GM12878 (cell line): Measurements from ENCODE around the gene LRP5. TPM values are rescaled to one million over a fixed set of nuclear protein-coding genes. Genes with fewer than 3 reads are reported as not detected.
A peak's percentile ranks its signal among the peaks of the same experiment; 100 is the strongest.

Experiments used
- ATAC-seq: fragments of 200-7000 bp; cut with Tn5 transposase; 3 replicates; pipeline ENCODE4 v1.9.1; 2020; ENCODE audit warnings: mild to moderate bottlenecking, moderate library complexity
- BruUV-seq: library from RNA; stranded (reverse); fragments of 400-500 nt; replicated peaks from 2 replicates; lab custom pipeline; 2021; lab: Mats Ljungman, UMichigan
- CTCF ChIA-PET: fragments of 300-600 bp; sonication (Branson Sonifier 250); formaldehyde crosslinking; extraction: SDS; loops from one replicate; lab custom pipeline; 2021; ENCODE audit warnings: inconsistent platforms; lab: Yijun Ruan, JAX
- POLR2A ChIA-PET: fragments of 350-600 bp; formaldehyde crosslinking; extraction: SDS; loops from one replicate; lab custom pipeline; 2021; ENCODE audit warnings: inconsistent platforms; lab: Charles Lee
- RAD21 ChIA-PET: fragments of 300-600 bp; sonication (Branson Sonifier 250); formaldehyde crosslinking; loops from one replicate; lab custom pipeline; 2023; ENCODE audit warnings: antibody characterized with exemption; ENCODE audit not compliant: unreplicated experiment; lab: Charles Lee
- SMC1A ChIA-PET: fragments of 300-600 bp; sonication (Branson Sonifier 250); formaldehyde crosslinking; loops from one replicate; lab custom pipeline; 2023; ENCODE audit not compliant: unreplicated experiment, uncharacterized antibody; lab: Charles Lee
- DNase-seq: peaks from one replicate; pipeline ENCODE4 v3.0.0-alpha.2; 2011; ENCODE audit warnings: low read depth, low spot score
- FAIRE-seq: peaks from 3 replicates; lab custom pipeline; 2011; peaks lifted over from hg19 to GRCh38; lab: Jason Lieb, UNC
- H2AFZ ChIP-seq: 2 replicates; pipeline ENCODE4 v1.6.0; 2011; ENCODE audit warnings: low read depth, low read length, control low read depth; ENCODE audit not compliant: control insufficient read depth
- H3K27ac ChIP-seq: 2 replicates; pipeline ENCODE4 v1.5.1; 2011; ENCODE audit warnings: control low read depth; ENCODE audit not compliant: control insufficient read depth, insufficient read depth
- H3K27me3 ChIP-seq, 2 experiments: replicated peaks in 1 of 2; 2 replicates each; pipeline versions ENCODE4 v1.6.0 to v1.6.1; 2011; ENCODE audit warnings: low read length in 1 of 2; ENCODE audit not compliant: control insufficient read depth in 2 of 2, insufficient read depth in 2 of 2
- H3K36me3 ChIP-seq, 2 experiments: 2 replicates each; pipeline ENCODE4 v1.5.1; 2011; ENCODE audit warnings: low read length in 1 of 2; ENCODE audit not compliant: control insufficient read depth in 2 of 2, insufficient read depth in 2 of 2
- H3K4me1 ChIP-seq: 2 replicates; pipeline ENCODE4 v1.6.1; 2011; ENCODE audit warnings: mild to moderate bottlenecking, low read length, moderate library complexity, mixed read lengths; ENCODE audit not compliant: control insufficient read depth, insufficient read depth
- H3K4me2 ChIP-seq: 2 replicates; pipeline ENCODE4 v1.6.0; 2011; ENCODE audit warnings: control low read depth; ENCODE audit not compliant: control insufficient read depth, insufficient read depth
- H3K4me3 ChIP-seq: fragments of 200-600 bp; sonication (generic); 2 replicates; pipeline ENCODE4 v1.5.1; 2016
- H3K79me2 ChIP-seq: 2 replicates; pipeline ENCODE4 v1.6.0; 2011; ENCODE audit warnings: low read length; ENCODE audit not compliant: control insufficient read depth, insufficient read depth
- H3K9ac ChIP-seq: 2 replicates; pipeline ENCODE4 v1.8.0; 2011; ENCODE audit warnings: low read length, control low read depth, mixed read lengths; ENCODE audit not compliant: control insufficient read depth, insufficient read depth
- H3K9me3 ChIP-seq: replicated peaks from 3 replicates; pipeline ENCODE4 v1.5.1; 2011; ENCODE audit warnings: mild to moderate bottlenecking, low read length; ENCODE audit not compliant: control insufficient read depth, insufficient read depth
- H4K20me1 ChIP-seq: 2 replicates; pipeline ENCODE4 v1.6.0; 2011; ENCODE audit not compliant: control insufficient read depth, insufficient read depth
- ATF3 ChIP-seq: IDR thresholded peaks from 2 replicates; pipeline ENCODE4 v1.6.1; 2011; ENCODE audit warnings: low read depth, mild to moderate bottlenecking, low read length, moderate library complexity, borderline replicate concordance; ENCODE audit errors: extremely low read depth
- ETV6 ChIP-seq, 2 experiments: fragments of 450-650 bp in 1 of 2; IDR thresholded peaks in 1 of 2; conservative IDR thresholded peaks in 1 of 2; 2 replicates each; pipeline ENCODE4 v1.6.1; 2014; ENCODE audit warnings: antibody characterized with exemption in 1 of 2, borderline replicate concordance in 1 of 2, low read depth in 1 of 2, mild to moderate bottlenecking in 1 of 2, moderate library complexity in 1 of 2
- EZH2 ChIP-seq: IDR thresholded peaks from 2 replicates; pipeline ENCODE4 v1.6.1; 2012; ENCODE audit warnings: low read depth, mild to moderate bottlenecking, control low read depth, inconsistent platforms, low read length, borderline replicate concordance; ENCODE audit not compliant: control insufficient read depth
- HCFC1 ChIP-seq: fragments of 150-350 bp; IDR thresholded peaks from 2 replicates; pipeline ENCODE4 v1.6.1; 2014; ENCODE audit warnings: low read length
- IRF5 ChIP-seq: fragments of 450-650 bp; IDR thresholded peaks from 2 replicates; pipeline ENCODE4 v1.6.1; 2017; ENCODE audit warnings: borderline replicate concordance
- MAX ChIP-seq: IDR thresholded peaks from 2 replicates; pipeline ENCODE4 v1.6.1; 2012; ENCODE audit warnings: low read depth, low read length, improper control_type of control experiment
- NFYB ChIP-seq: IDR thresholded peaks from 2 replicates; pipeline ENCODE4 v1.6.1; 2011; ENCODE audit warnings: low read depth, mild to moderate bottlenecking, low read length, improper control_type of control experiment, moderate library complexity; ENCODE audit not compliant: insufficient read depth
- POLR2A ChIP-seq: IDR thresholded peaks from 2 replicates; pipeline ENCODE4 v1.6.1; 2011; ENCODE audit warnings: low read depth, mild to moderate bottlenecking, low read length
- POLR2AphosphoS5 ChIP-seq: IDR thresholded peaks from 2 replicates; pipeline ENCODE4 v1.6.1; 2011; ENCODE audit warnings: mild to moderate bottlenecking, low read length, inconsistent platforms
- RELB ChIP-seq: fragments of 450-650 bp; IDR thresholded peaks from 2 replicates; pipeline ENCODE4 v1.6.1; 2017; ENCODE audit warnings: low read depth, mild to moderate bottlenecking, moderate library complexity
- SREBF2 ChIP-seq: IDR thresholded peaks from 2 replicates; pipeline ENCODE4 v1.6.1; 2012; ENCODE audit warnings: mild to moderate bottlenecking, low read length
- TCF3 ChIP-seq: IDR thresholded peaks from 2 replicates; pipeline ENCODE4 v1.6.1; 2012; ENCODE audit warnings: low read depth, mild to moderate bottlenecking, low read length, borderline replicate concordance; ENCODE audit not compliant: insufficient read depth
- ZNF274 ChIP-seq: IDR thresholded peaks from one replicate; pipeline ENCODE4 v1.8.0; 2011; ENCODE audit not compliant: insufficient read length, insufficient read depth
- whole genome bisulfite sequencing: methylation state at CpG from one replicate; pipeline ENCODE4 v1.1.6; 2016; ENCODE audit warnings: low lambda C conversion rate; ENCODE audit not compliant: insufficient replicate concordance, insufficient coverage; ENCODE audit errors: missing lambda C conversion rate; 5-methylcytosine and 5-hydroxymethylcytosine counted together
- in situ Hi-C: fragments of 300-500 bp; cut with MboI; formaldehyde crosslinking; loops from 9 replicates; pipeline ENCODE4 v1.14.3; 2018; ENCODE audit warnings: mixed read lengths
- intact Hi-C: fragments of 100-400 bp; cut with micrococcal nuclease; formaldehyde crosslinking; loops from one replicate; pipeline ENCODE4 v1.14.2; 2022; ENCODE audit not compliant: unreplicated experiment
- polyA plus RNA-seq, 11 experiments: library from polyadenylated mRNA; depleted of rRNA in 4 of 11; unstranded in 6 of 11; stranded (reverse) in 5 of 11; fragments of >200 nt; fragmentation: Nextera tagmentation in 4 of 11; fragmentation: Illumina TruSeq in 1 of 11; extraction: Ambion mirVana in 4 of 11; extraction: Trizol in 1 of 11; gene quantifications; 1 replicate in 1 of 11; 2 replicates in 10 of 11; pipeline versions ENCODE4 v1.2.1 to v1.2.3, GENCODE V29; 2011 to 2016; ENCODE audit warnings: inconsistent platforms in 2 of 11, missing spikeins in 2 of 11, low read depth in 1 of 11
- total RNA-seq, 4 experiments: library from RNA; depleted of rRNA in 3 of 4; stranded (reverse); fragments of >200 nt in 3 of 4; fragmentation: Illumina TruSeq in 1 of 4; extraction: Trizol in 1 of 4; gene quantifications; 2 replicates each; pipeline versions ENCODE4 v1.2.1 to v1.2.3, GENCODE V29; 2013 to 2021

Gene LRP5
- total and polyA plus RNA-seq, 10 of the 15 experiments (the other 5 are each of a cell fraction or from before 2014, with no cell fraction given), result 0.37 to 34.0 (median 6.6) TPM

- TF ChIP-seq RELB (0 out of 2 replicates have a peak, but pooled peaks have one; percentile 18), MAX (no peak; the same call in 1 of the 2 replicates), POLR2A (no peak; the same call in 1 of the 2 replicates), POLR2AphosphoS5 (no peak), NFYB (no peak)
Observed at GRCh38 chr11:68271023-68271780, 41.2 kb upstream of the LRP5 start (continued).

- in situ Hi-C loops, result no loop called here
- H3K4me1 ChIP-seq, result peaks cover 29% of the 10 kb centered on the region
- TF ChIP-seq SREBF2 (no peak), ZNF274 (no peak), TCF3 (peak; percentile 90), HCFC1 (no peak), ATF3 (no peak), EZH2 (no peak), NFYB (peak; percentile 45; the same call in 1 of the 2 replicates), ETV6 (conservative IDR thresholded peaks at IDR 0.05 in 1 of 2, IDR thresholded peaks at IDR 0.05 in 1 of 2; ENCODE audit: borderline replicate concordance in 1 of 2, low read depth in 1 of 2) (no peak), IRF5 (no peak)
Observed at GRCh38 chr11:68271781-68272608, 40.4 kb upstream of the LRP5 start, which contains the start of gene C11orf24. Gene C11orf24 (minus strand): TSS chr11:68271973. CDS start chr11:68263767, 8,206 bp downstream.

More at GRCh38 chr11:68271781-68272608, 40.4 kb upstream of the LRP5 start, which contains the start of gene C11orf24:
- Histone ChIP-seq H3K9me3 (peaks cover 1% of the 10 kb centered on the region; the same call in 1 of the 3 replicates), H4K20me1 (no peaks in the 10 kb centered on the region), H3K4me2 (peak within 1 kb of the TSS; percentile 97), H2AFZ (peak within 1 kb of the TSS; percentile 73), H3K4me3 (peak within 1 kb of the TSS; percentile 97), H3K27me3 (no peaks in the 10 kb centered on the region), H3K27ac (peak within 1 kb of the TSS; percentile 95), H3K36me3 (peaks cover 0 to 4% of the 10 kb centered on the region in 2 experiments; a peak in 3 of 4 replicates), H3K79me2 (peaks cover 53% of the 10 kb centered on the region), H3K9ac (peak within 1 kb of the TSS; percentile 94)
- CTCF ChIA-PET, result interaction anchor here (0.9 to 6.0 kb wide), 6 partner anchors 11 to 63 kb away, joined by 3 to 69 read pairs (median 6); no protein-coding TSS in a partner anchor
- POLR2A ChIA-PET, result interaction anchor here (0.6 to 5.3 kb wide), 12 partner anchors 7 to 232 kb away, joined by 3 to 28 read pairs (median 4); partner anchors contain the start of gene LRP5
- under 1% methylated on average over 55 of the region's 71 CpGs for WGBS
- TSS peak; percentile 97 for BruUV-seq
- no peak for FAIRE-seq
- SMC1A ChIA-PET, result interaction anchor here (1.6 to 9.9 kb wide), 5 partner anchors 10 to 26 kb away, joined by 3 to 102 read pairs (median 8); no protein-coding TSS in a partner anchor
- RAD21 ChIA-PET, result interaction anchor here (1.1 to 4.0 kb wide), 4 partner anchors 13 to 99 kb away, joined by 3 to 39 read pairs (median 18); no protein-coding TSS in a partner anchor
- intact Hi-C loops, result loop anchor here (1.0 kb wide), 2 partner anchors 10 to 25 kb away; no protein-coding TSS in a partner anchor
- peak; percentile 82 for DNase-seq
- ATAC-seq, result peak; percentile 84
